ENCODE data around the gene IGFL3. TPM values are rescaled to one million over a fixed set of nuclear protein-coding genes. Genes with fewer than 3 reads are reported as not detected.

IGFL3 gene
- total RNA-seq, 2 donors from 2014 or later = not detected

DNA sequence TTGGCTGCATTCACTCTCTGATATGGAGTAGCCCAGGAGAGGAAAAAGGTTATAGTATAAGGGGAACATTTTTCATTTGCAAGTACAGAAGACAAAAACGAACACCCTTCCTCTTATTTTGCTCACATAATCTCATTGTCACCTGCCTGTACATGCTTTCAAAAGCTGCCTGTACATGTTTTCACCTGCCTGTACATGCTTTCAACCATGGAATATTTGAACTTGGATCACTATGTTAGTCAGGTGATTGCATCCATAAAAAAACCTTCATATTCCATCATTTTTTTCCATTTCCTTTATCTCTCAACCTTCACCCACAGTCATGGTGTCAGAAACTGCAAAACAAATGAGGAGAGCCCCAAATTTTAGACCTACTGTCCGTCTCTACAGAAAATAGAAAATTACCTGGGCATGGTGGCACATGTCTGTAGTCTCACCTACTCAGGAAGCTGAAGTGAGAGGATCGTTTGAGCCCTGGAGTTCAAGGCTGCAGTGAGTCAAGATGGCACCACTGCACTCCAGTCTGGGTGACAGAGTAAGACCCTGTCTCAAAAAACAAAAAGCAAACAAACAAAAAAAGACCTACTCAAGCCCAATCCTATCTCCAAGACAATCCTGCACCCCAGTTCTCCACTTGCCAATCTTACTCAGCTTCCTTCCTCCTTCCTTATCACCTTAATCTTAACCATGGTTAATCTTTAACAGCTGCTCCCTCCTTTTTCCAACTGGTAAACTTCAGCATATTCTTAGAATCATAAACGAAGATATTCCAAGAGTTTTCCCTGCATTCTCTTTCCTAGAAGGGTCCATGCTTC, 35.1 kb upstream of the IGFL3 start:
- H3K9me3 ChIP-seq = no peaks in the 10 kb centered on the region

DNA sequence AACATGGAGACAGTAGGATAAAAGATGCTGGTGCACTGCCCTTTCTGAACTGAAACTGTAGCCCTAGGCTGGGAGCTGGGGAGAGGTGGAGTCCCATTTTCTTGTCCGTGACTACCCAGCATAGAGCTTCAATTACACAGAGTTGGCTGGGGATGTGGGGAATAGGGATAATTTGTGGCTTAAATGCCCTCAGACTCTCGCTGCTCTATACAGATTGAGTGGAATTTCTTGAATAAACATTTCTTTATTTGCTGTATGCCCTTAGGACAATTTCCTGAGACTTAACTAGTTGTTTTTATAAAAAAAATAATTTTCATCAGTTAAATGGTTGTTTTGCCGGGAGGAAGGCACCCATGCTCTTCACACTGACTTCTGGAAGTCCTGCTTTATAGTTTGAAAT, 30.7 kb upstream of the IGFL3 start:
- intact Hi-C loops (cut with DNase I) = no loop called here
- Histone ChIP-seq H3K9me3 (no peaks in the 10 kb centered on the region), H3K27me3 (no peaks in the 10 kb centered on the region), H3K4me3 (no peak overlapping the region), H3K4me1 (peaks cover 2% of the 10 kb centered on the region), H3K36me3 (replicated peaks in 1 of 2; ENCODE audit: insufficient read depth in 1 of 2, low read depth in 2 of 2) (no peaks in the 10 kb centered on the region), H3K27ac (no peak overlapping the region)
- 68 to 71% methylated on average over 3 of the region's 3 CpGs for WGBS, 2 donors
- TF ChIP-seq POLR2A (IDR thresholded peaks at IDR 0.05) = no peak
- TF ChIP-seq, protein P1, sequence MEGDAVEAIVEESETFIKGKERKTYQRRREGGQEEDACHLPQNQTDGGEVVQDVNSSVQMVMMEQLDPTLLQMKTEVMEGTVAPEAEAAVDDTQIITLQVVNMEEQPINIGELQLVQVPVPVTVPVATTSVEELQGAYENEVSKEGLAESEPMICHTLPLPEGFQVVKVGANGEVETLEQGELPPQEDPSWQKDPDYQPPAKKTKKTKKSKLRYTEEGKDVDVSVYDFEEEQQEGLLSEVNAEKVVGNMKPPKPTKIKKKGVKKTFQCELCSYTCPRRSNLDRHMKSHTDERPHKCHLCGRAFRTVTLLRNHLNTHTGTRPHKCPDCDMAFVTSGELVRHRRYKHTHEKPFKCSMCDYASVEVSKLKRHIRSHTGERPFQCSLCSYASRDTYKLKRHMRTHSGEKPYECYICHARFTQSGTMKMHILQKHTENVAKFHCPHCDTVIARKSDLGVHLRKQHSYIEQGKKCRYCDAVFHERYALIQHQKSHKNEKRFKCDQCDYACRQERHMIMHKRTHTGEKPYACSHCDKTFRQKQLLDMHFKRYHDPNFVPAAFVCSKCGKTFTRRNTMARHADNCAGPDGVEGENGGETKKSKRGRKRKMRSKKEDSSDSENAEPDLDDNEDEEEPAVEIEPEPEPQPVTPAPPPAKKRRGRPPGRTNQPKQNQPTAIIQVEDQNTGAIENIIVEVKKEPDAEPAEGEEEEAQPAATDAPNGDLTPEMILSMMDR (IDR thresholded peaks at IDR 0.05) = no peak
- DNase-seq (no peak), ATAC-seq (no peak)

More for the DNA sequence above, 35.1 kb upstream of the IGFL3 start:
- peaks cover 3% of the 10 kb centered on the region for H3K4me1 ChIP-seq
- no peak overlapping the region for H3K27ac ChIP-seq
- no peak for DNase-seq
- intact Hi-C loops (cut with DNase I) = no loop called here
- H3K36me3 ChIP-seq (replicated peaks in 1 of 2; ENCODE audit: insufficient read depth in 1 of 2, low read depth in 2 of 2) = no peaks in the 10 kb centered on the region
- WGBS, 2 donors = 44% methylated on average over 4 of the region's 4 CpGs
- H3K27me3 ChIP-seq = no peaks in the 10 kb centered on the region
- no peak for TF ChIP-seq POLR2A (IDR thresholded peaks at IDR 0.05)
- TF ChIP-seq, protein P1 (IDR thresholded peaks at IDR 0.05) = no peak
- no peak overlapping the region for H3K4me3 ChIP-seq
- no peak for ATAC-seq

DNA sequence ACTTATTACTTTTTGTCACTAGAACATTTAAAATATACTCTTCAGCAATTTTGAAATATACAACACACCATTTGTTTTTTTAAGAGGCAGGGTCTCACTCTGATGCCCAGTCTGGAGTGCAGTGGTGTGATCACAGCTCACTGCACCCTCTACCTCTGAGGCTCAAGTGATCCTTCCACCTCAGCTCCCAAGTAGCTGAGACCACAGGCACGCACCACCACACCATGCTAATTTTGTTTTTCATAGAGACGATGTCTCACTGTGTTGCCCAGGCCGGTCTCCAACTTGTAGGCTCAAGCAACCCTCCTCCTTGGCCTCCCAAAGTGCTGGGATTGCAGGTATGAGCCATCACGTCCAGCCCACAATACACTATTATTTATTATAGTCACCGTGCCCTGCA, 26.1 kb upstream of the IGFL3 start:
- 81 to 87% methylated on average over 5 of the region's 5 CpGs for WGBS, 2 donors
- ATAC-seq (no peak), DNase-seq (no peak)
- no peaks in the 10 kb centered on the region for H3K27me3 ChIP-seq
- TF ChIP-seq POLR2A (IDR thresholded peaks at IDR 0.05) = no peak
- TF ChIP-seq, protein P1 (IDR thresholded peaks at IDR 0.05) = no peak
- no peak overlapping the region for H3K4me3 ChIP-seq
- intact Hi-C loops (cut with DNase I) = no loop called here
- H3K4me1 ChIP-seq = no peaks in the 10 kb centered on the region
- H3K9me3 ChIP-seq = no peaks in the 10 kb centered on the region
- H3K36me3 ChIP-seq (replicated peaks in 1 of 2; ENCODE audit: insufficient read depth in 1 of 2, low read depth in 2 of 2) = no peaks in the 10 kb centered on the region
- H3K27ac ChIP-seq = no peak overlapping the region

DNA sequence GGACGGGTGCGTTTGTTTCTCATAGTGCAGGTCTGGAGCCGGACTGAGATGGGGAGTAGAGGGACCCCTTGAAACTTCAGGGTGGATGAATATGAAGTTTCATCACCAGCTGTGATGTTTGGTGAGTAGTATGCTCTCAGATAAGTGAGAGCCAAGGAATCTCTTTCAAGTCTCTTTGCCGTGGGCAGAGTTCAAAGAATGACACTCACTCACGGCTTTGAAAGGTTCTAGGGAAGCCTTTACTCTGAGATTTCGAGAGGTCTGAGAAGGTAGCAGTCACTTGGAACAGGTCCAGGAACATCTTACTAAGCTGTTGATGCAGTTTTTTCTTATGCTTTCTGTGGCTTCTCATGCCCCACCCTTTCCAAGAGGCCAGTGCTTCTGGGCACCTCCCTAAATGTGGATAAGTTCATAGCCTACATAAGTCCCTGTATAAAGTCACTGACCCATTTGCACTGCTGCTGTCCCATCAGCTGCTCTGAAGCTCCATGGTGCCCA, 23.4 kb upstream of the IGFL3 start, which contains the start of gene IGFL2:
TSS of gene IGFL2 (plus strand) at position 448 of the 498 bp plus-strand sequence. CDS start at position 489, 41 bp downstream.
- Histone ChIP-seq H3K4me1 (no peaks in the 10 kb centered on the region), H3K27ac (no peak within 1 kb of the TSS), H3K4me3 (no peak within 1 kb of the TSS), H3K9me3 (no peaks in the 10 kb centered on the region), H3K27me3 (no peaks in the 10 kb centered on the region), H3K36me3 (replicated peaks in 1 of 2; ENCODE audit: insufficient read depth in 1 of 2, low read depth in 2 of 2) (no peaks in the 10 kb centered on the region)
- no peak for DNase-seq
- WGBS, 2 donors = 61 to 75% methylated on average over 6 of the region's 6 CpGs
- ATAC-seq = no peak
- intact Hi-C loops (cut with DNase I) = no loop called here
- no peak for TF ChIP-seq POLR2A (IDR thresholded peaks at IDR 0.05)
- TF ChIP-seq, protein P1 (IDR thresholded peaks at IDR 0.05) = no peak

Data from body of pancreas (tissue), 4 donors.